PFSK-1 (cell line): ENCODE measurements around the gene GTF2A1L.

Source experiments
- SIN3A ChIP-seq: IDR thresholded peaks from 2 replicates; pipeline ENCODE4 v1.6.1; 2012; ENCODE audit warnings: mild to moderate bottlenecking, low read length, moderate library complexity, borderline replicate concordance; ENCODE audit not compliant: insufficient read depth
- TAF1 ChIP-seq: IDR thresholded peaks from 2 replicates; pipeline ENCODE4 v1.6.1; 2012; ENCODE audit warnings: low read length, control low read depth, borderline replicate concordance; ENCODE audit not compliant: insufficient read depth

GRCh38 chr2:48617618-48618017 lies at the start of gene GTF2A1L:
- no peak for TF ChIP-seq TAF1
- TF ChIP-seq SIN3A: no peak
